Loucy (cell line): ENCODE measurements around the gene SH2D5.

Source experiments
- EZH2phosphoT487 ChIP-seq: fragments of 200-600 bp; IDR thresholded peaks from 2 replicates; pipeline ENCODE4 v1.6.1; 2018; ENCODE audit warnings: antibody characterized with exemption, mild to moderate bottlenecking, moderate library complexity, borderline replicate concordance
- TF ChIP-seq, protein P1 (sequence below): fragments of 200-600 bp; sonication (generic); conservative IDR thresholded peaks from 2 replicates; pipeline ENCODE4 v1.5.1; 2014; ENCODE audit warnings: mild to moderate bottlenecking, antibody characterized with exemption, low read length

- TF ChIP-seq, protein P1, sequence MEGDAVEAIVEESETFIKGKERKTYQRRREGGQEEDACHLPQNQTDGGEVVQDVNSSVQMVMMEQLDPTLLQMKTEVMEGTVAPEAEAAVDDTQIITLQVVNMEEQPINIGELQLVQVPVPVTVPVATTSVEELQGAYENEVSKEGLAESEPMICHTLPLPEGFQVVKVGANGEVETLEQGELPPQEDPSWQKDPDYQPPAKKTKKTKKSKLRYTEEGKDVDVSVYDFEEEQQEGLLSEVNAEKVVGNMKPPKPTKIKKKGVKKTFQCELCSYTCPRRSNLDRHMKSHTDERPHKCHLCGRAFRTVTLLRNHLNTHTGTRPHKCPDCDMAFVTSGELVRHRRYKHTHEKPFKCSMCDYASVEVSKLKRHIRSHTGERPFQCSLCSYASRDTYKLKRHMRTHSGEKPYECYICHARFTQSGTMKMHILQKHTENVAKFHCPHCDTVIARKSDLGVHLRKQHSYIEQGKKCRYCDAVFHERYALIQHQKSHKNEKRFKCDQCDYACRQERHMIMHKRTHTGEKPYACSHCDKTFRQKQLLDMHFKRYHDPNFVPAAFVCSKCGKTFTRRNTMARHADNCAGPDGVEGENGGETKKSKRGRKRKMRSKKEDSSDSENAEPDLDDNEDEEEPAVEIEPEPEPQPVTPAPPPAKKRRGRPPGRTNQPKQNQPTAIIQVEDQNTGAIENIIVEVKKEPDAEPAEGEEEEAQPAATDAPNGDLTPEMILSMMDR = no peak
- no peak for TF ChIP-seq EZH2phosphoT487
These were observed 965 bp upstream of the SH2D5 start for GRCh38 chr1:20733360-20733975.
